ENCODE results near the gene ADAM10. TPM values are rescaled to one million over a fixed set of nuclear protein-coding genes. Genes with fewer than 3 reads are reported as not detected.

ADAM10 gene
- total RNA-seq, 1 experiment from 2014 or later, result 159 TPM

GRCh38 chr15:58597943-58598828 is 151.3 kb downstream of the ADAM10 start:
- no peaks in the 10 kb centered on the region for H3K23me2 ChIP-seq (ENCODE audit: insufficient read length, low read depth, low read length, poor library complexity, severe bottlenecking)
- no peaks in the 10 kb centered on the region; a peak in 1 of 5 replicates for H3K9me3 Mint-ChIP-seq
- no peak overlapping the region for H3K14ac ChIP-seq (ENCODE audit: insufficient read depth, low read length)
- H3K4me1 Mint-ChIP-seq, result peaks cover 11 to 14% of the 10 kb centered on the region in 2 experiments
- no peak overlapping the region for H4K91ac ChIP-seq (ENCODE audit: insufficient read length, low read depth, low read length)
- H3K23ac ChIP-seq (ENCODE audit: insufficient read length, low read depth, low read length), result no peak overlapping the region
- no peak overlapping the region for H4K8ac ChIP-seq (replicated peaks; ENCODE audit: insufficient read length, low read depth, low read length)
- no peaks in the 10 kb centered on the region for H3K4me1 ChIP-seq (ENCODE audit: insufficient read depth, low read length)
- no peak overlapping the region for H2BK15ac ChIP-seq (ENCODE audit: low read depth, low read length)
- no peak overlapping the region for H2AFZ ChIP-seq (ENCODE audit: low read length)
- H3K4me3 Mint-ChIP-seq, result no peak overlapping the region
- no peak overlapping the region for H2AK5ac ChIP-seq (ENCODE audit: insufficient read length, low read length)
- H4K20me1 ChIP-seq (ENCODE audit: control insufficient read depth, insufficient read depth, insufficient read length), result no peaks in the 10 kb centered on the region
- no peak overlapping the region for H2BK20ac ChIP-seq (ENCODE audit: low read depth, low read length, poor library complexity, severe bottlenecking)
- no CpG with 5 or more reads among the region's 4 CpGs for WGBS (ENCODE audit: extremely low coverage, insufficient read length, low lambda C conversion rate)
- no peak overlapping the region for H3K18ac ChIP-seq (ENCODE audit: insufficient read length, low read depth, low read length)
- no peak overlapping the region for H3T11ph ChIP-seq (ENCODE audit: low read length)
- no peak overlapping the region for H3K56ac ChIP-seq (ENCODE audit: insufficient read length, low read depth, low read length)
- H3K9ac ChIP-seq (ENCODE audit: extremely low read depth, insufficient read length, low read length), result no peak overlapping the region
- H2BK5ac ChIP-seq (ENCODE audit: insufficient read length, low read length), result no peak overlapping the region
- H3K27ac Mint-ChIP-seq, result peak overlapping the region; percentile 70 to 96 (median 79); a peak in 4 of 7 replicates
- TF ChIP-seq CTCF (conservative IDR thresholded peaks at IDR 0.05), result peak; percentile 9; the same call in 1 of the 3 replicates
- peak; percentile 33 for DNase-seq
- H3K9me3 ChIP-seq (ENCODE audit: control insufficient read depth, low read depth, low read length), result no peaks in the 10 kb centered on the region
- H3K27me3 ChIP-seq (ENCODE audit: insufficient read depth, low read length), result no peaks in the 10 kb centered on the region
- H3K79me1 ChIP-seq (ENCODE audit: insufficient read depth, low read depth, low read length, poor library complexity, severe bottlenecking), result no peaks in the 10 kb centered on the region
- H4K5ac ChIP-seq (ENCODE audit: insufficient read length, low read depth, low read length), result no peak overlapping the region
- no peak overlapping the region for H3K4me2 ChIP-seq (ENCODE audit: insufficient read depth, insufficient read length, low read length)
- H3K36me3 Mint-ChIP-seq (ENCODE audit: insufficient read depth in 1 of 3, low read depth in 3 of 3), result peaks cover 2 to 18% (median 17%) of the 10 kb centered on the region in 3 experiments; a peak in 6 of 7 replicates
- no peak overlapping the region for H2BK120ac ChIP-seq (ENCODE audit: low read depth, low read length, poor library complexity, severe bottlenecking)
- H3K27ac ChIP-seq (ENCODE audit: insufficient read length, low read depth, low read length), result no peak overlapping the region
- H3K27me3 Mint-ChIP-seq (ENCODE audit: low read depth), result no peaks in the 10 kb centered on the region
- H3K79me2 ChIP-seq (ENCODE audit: insufficient read depth, low read length), result no peaks in the 10 kb centered on the region
- no peak overlapping the region for H3K4ac ChIP-seq (ENCODE audit: low read depth, low read length)
- H2BK12ac ChIP-seq (ENCODE audit: insufficient read length, low read depth, low read length), result no peak overlapping the region

All from H9 (cell line).